ENCODE results near the gene ZDHHC22. TPM values are rescaled to one million over a fixed set of nuclear protein-coding genes. Genes with fewer than 3 reads are reported as not detected.

ZDHHC22 gene
- total RNA-seq, 5 donors from 2014 or later (not counting 1 experiment from before 2014, with no cell fraction given) = 0.06 TPM; not detected in 4

DNA sequence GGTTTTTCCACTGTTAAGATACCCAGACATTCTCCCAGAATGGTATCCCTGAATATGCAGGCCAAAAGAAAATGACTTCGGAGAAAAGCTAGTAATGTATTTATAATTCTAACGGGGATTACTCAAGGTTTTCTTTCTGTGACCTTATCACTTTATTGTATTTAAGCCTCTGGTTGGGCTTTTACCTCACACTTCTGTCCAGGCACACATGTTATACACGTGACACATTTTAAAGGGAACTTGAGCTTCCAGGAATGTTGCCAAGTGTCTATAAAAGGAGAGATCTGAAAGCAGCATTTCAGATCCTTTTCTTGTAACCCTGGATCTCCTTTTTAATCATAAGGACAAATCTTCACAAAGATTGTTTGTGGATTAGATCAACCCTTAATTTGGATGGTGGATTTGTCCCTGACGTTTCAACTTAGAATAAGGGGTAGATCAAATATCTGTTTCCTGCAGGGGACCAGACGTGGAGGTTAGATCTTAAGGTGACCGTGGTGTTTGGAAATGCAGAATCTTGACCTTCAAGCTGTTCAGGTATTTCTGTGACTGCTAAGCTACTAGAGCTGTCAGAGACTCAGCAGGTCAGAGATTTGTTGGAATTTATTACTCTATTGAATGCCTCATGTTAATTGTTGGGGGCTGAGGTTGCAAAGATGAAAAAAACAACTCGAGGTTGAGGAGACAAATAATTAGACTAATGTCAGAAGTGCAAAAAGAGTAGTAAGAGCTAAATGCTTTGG is 42.0 kb downstream of the ZDHHC22 start:
- H3K4me3 Mint-ChIP-seq = peak overlapping the region; percentile 88 to 97 (median 97)
- no peaks in the 10 kb centered on the region for H3K27me3 ChIP-seq (replicated peaks in 1 of 2; ENCODE audit: control insufficient read depth in 2 of 2, extremely low read depth in 1 of 2, insufficient read depth in 2 of 2, low read length in 1 of 2)
- peaks cover 9% of the 10 kb centered on the region for H3K36me3 Mint-ChIP-seq
- peak overlapping the region in 1 of 2 donors; percentile 96 for H3K27ac Mint-ChIP-seq
- POLR2A ChIA-PET = interaction anchor here in 1 of 2 donors (0.5 to 0.6 kb wide), 3 partner anchors 66 to 612 kb away, joined by 3 to 7 read pairs (median 3); no protein-coding TSS in a partner anchor
- no peak overlapping the region for H3K27ac ChIP-seq (ENCODE audit: low read length)
- H3K9me3 Mint-ChIP-seq = no peaks in the 10 kb centered on the region
- H3K4me3 ChIP-seq (ENCODE audit: control insufficient read depth in 1 of 2, extremely low read depth in 1 of 2, low read length in 1 of 2) = no peak overlapping the region
- CTCF ChIA-PET = interaction anchor here (0.8 to 3.7 kb wide), 9 partner anchors 11 to 359 kb away, joined by 3 to 19 read pairs (median 4); no protein-coding TSS in a partner anchor
- H3K27me3 Mint-ChIP-seq = no peaks in the 10 kb centered on the region
- H3K4me1 Mint-ChIP-seq = peaks cover 39 to 71% (median 54%) of the 10 kb centered on the region in 3 donors
- no peak for DNase-seq
- H3K36me3 ChIP-seq (ENCODE audit: control insufficient read depth in 2 of 2, extremely low read depth in 1 of 2, insufficient read depth in 1 of 2, low read length in 1 of 2) = no peaks in the 10 kb centered on the region
- no peak for ATAC-seq (replicated peaks in 1 of 4)
- WGBS (ENCODE audit: insufficient coverage) = 85% methylated on average over 3 of the region's 7 CpGs
- H3K9me3 ChIP-seq = no peaks in the 10 kb centered on the region
- H3K4me1 ChIP-seq (ENCODE audit: control insufficient read depth in 1 of 2, extremely low read depth in 1 of 2, insufficient read depth in 2 of 2, low read length in 2 of 2) = peaks cover 11 to 19% of the 10 kb centered on the region in 2 experiments

DNA sequence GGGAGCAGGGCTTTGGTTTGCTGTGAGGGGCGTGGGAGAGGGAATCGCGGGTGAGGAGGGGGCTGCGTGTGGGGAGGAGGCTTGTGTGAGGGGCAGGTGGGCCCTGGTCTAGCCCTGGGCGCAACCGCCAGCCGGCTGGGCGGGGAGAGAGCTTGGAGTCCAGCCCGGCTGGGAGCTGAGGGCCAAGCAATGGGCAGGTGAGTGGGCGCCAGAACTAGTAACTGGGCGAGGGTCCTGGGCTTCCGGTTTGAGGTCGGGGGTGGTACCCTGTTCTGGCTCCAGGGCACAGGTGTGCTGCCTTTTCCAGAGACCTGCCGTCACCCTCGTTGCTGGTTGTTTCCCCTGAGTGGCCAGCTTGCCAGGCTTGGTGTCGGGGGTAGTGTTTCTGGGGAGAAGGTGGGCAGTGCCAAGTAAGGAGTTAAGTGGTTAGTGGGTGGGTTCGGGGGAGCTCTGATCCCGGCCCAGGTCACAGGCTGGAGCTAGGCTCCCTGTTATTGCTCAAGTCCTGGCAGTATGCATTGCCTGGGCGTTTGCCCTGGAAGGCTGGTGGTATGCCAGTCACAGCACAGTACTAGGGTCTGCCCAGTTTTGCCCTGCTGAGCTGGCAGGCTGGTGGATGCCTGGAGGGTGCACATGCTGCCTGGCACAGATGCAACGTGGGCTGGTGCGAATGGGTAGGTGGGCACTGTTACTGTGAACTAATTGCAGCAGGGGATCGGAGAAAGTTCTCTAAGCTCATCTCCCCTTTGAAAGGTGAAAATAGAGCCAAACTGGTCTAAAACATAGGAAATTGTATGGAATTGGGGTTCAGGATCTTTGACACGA is 42.9 kb downstream of the ZDHHC22 start:
- H3K27ac Mint-ChIP-seq = peak overlapping the region; percentile 96 to 98
- H3K4me3 Mint-ChIP-seq = peak overlapping the region; percentile 88 to 97 (median 97)
- peaks cover 11 to 19% of the 10 kb centered on the region in 2 experiments for H3K4me1 ChIP-seq (ENCODE audit: control insufficient read depth in 1 of 2, extremely low read depth in 1 of 2, insufficient read depth in 2 of 2, low read length in 2 of 2)
- peak overlapping the region; percentile 96 for H3K27ac ChIP-seq (ENCODE audit: low read length)
- ChIA-PET CTCF (interaction anchor here (0.5 to 3.7 kb wide), 10 partner anchors 11 to 360 kb away, joined by 3 to 19 read pairs (median 4); no protein-coding TSS in a partner anchor), POLR2A (interaction anchor here (0.5 to 0.7 kb wide), 3 partner anchors 26 to 506 kb away, joined by 3 read pairs; no protein-coding TSS in a partner anchor)
- peak overlapping the region; percentile 71 to 99 for H3K4me3 ChIP-seq (ENCODE audit: control insufficient read depth in 1 of 2, extremely low read depth in 1 of 2, low read length in 1 of 2)
- no peaks in the 10 kb centered on the region for H3K9me3 ChIP-seq
- no peaks in the 10 kb centered on the region for H3K36me3 ChIP-seq (ENCODE audit: control insufficient read depth in 2 of 2, extremely low read depth in 1 of 2, insufficient read depth in 1 of 2, low read length in 1 of 2)
- H3K9me3 Mint-ChIP-seq = no peaks in the 10 kb centered on the region
- peaks cover 40 to 65% (median 53%) of the 10 kb centered on the region in 3 donors for H3K4me1 Mint-ChIP-seq
- no peaks in the 10 kb centered on the region for H3K27me3 Mint-ChIP-seq
- 13% methylated on average over 22 of the region's 23 CpGs for WGBS (ENCODE audit: insufficient coverage)
- H3K36me3 Mint-ChIP-seq = peaks cover 6% of the 10 kb centered on the region
- no peaks in the 10 kb centered on the region for H3K27me3 ChIP-seq (replicated peaks in 1 of 2; ENCODE audit: control insufficient read depth in 2 of 2, extremely low read depth in 1 of 2, insufficient read depth in 2 of 2, low read length in 1 of 2)
- ATAC-seq (replicated peaks in 1 of 4) = no peak
- peak in 7 of 35 experiments; percentile 1 to 39 (median 10) for DNase-seq

DNA sequence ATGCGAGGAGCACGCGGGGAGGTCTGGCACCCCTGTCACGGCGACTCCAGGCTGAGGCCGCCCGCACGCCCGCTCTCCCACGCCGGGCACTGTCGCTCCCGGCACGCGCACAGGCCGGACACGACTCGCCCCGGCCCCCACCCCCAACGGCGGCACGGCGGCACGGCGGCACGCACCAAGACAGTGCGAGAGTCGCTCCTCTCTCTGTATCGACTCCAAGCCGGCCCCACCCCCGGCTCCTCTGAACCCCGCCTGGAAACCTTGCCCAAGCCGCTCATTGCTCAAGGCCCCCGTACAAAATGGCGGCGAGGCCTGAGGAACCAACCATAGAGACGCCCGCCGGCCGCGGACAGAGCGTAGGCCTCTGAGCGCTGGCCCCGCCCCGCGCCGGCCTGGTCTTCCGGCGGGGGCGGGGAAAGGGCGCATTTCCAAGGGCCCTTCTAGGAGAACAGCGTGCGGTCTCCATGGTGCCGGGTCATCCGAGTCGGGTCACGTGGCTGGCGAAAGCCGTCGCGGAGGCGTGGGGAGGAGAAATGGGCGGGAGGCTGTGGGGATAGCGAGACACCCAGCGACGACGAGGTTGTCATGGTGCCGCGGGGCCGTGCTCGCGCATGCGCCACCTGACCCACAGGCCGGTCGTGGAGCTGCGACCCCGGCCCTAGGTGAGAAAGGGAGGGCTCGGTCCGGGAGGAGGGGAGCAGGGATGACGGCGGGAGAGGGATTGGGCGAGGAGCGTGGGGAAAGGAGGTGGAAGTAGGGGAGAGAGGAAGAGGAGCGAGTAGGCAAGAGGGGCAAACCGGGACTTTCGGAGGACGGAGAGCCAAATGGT is 43.7 kb downstream of the ZDHHC22 start, which contains the start of gene CIPC:
TSS of gene CIPC (plus strand) at position 559 of the 829 bp plus-strand sequence. CDS start 7,451 bp downstream, outside the sequence.
- ChIA-PET POLR2A (interaction anchor here (0.5 to 0.7 kb wide), 3 partner anchors 17 to 507 kb away, joined by 3 read pairs; no protein-coding TSS in a partner anchor), CTCF (interaction anchor here (0.5 to 3.7 kb wide), 15 partner anchors 12 to 361 kb away, joined by 3 to 19 read pairs (median 4); partner anchors contain the start of gene SAMD15 (in 1 of the 2))
- Histone ChIP-seq H3K4me1 (ENCODE audit: control insufficient read depth in 1 of 2, extremely low read depth in 1 of 2, insufficient read depth in 2 of 2, low read length in 2 of 2) (peaks cover 11 to 19% of the 10 kb centered on the region in 2 experiments), H3K36me3 (ENCODE audit: control insufficient read depth in 2 of 2, extremely low read depth in 1 of 2, insufficient read depth in 1 of 2, low read length in 1 of 2) (no peaks in the 10 kb centered on the region), H3K27ac (ENCODE audit: low read length) (peak within 1 kb of the TSS; percentile 96), H3K9me3 (no peaks in the 10 kb centered on the region), H3K4me3 (ENCODE audit: control insufficient read depth in 1 of 2, extremely low read depth in 1 of 2, low read length in 1 of 2) (peak within 1 kb of the TSS; percentile 71 to 99), H3K27me3 (replicated peaks in 1 of 2; ENCODE audit: control insufficient read depth in 2 of 2, extremely low read depth in 1 of 2, insufficient read depth in 2 of 2, low read length in 1 of 2) (no peaks in the 10 kb centered on the region)
- Mint-ChIP-seq H3K4me1 (peaks cover 40 to 59% (median 50%) of the 10 kb centered on the region in 3 donors), H3K27ac (peak within 1 kb of the TSS; percentile 96 to 98), H3K36me3 (no peaks in the 10 kb centered on the region), H3K27me3 (no peaks in the 10 kb centered on the region), H3K9me3 (no peaks in the 10 kb centered on the region), H3K4me3 (peak within 1 kb of the TSS; percentile 88 to 97 (median 97))
- ATAC-seq (replicated peaks in 1 of 4) (peak; percentile 85 to 95 (median 92)), DNase-seq (peak; percentile 96 to 99 (median 98))
- WGBS (ENCODE audit: insufficient coverage) = under 1% methylated on average over 83 of the region's 87 CpGs

DNA sequence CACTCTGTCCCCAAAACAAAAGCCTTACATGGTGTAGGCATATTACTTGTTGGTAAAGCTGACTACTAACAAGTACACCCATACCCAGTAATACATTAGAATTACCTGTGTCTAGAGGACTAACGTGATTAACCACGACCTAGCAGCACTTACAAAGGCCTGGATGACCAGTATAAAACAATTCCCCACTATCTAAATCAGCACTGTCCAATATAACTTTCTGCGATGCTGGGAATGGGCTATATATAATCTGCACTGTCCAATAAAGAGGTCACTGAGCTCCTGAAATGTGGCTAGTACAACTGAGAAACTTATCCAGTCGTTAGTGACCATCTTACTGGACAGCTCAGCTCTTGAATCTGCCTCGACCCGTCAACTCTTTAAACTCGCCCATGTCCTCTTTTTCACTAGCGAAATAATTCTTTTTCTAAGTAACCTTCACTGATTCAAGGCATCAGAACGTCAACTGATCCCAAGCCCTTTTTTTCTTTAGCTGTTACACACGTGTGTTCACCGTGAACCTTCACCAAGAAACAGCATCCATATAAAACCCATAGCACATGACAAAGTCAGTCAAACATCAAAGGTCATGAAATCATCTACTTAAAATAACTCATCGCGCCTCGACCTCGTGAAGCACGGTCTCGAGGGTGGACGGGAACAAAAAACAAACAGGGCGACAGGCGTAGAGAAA is 44.4 kb downstream of the ZDHHC22 start:
- 4% methylated on average over 18 of the region's 20 CpGs for WGBS (ENCODE audit: insufficient coverage)
- peaks cover 40 to 56% (median 50%) of the 10 kb centered on the region in 3 donors for H3K4me1 Mint-ChIP-seq
- peak overlapping the region; percentile 96 to 98 for H3K27ac Mint-ChIP-seq
- ATAC-seq (replicated peaks in 1 of 4) (peak in 1 of 4 experiments; percentile 3), DNase-seq (peak in 1 of 35 experiments; percentile 4)
- no peaks in the 10 kb centered on the region for H3K27me3 Mint-ChIP-seq
- no peaks in the 10 kb centered on the region for H3K9me3 ChIP-seq
- peak overlapping the region; percentile 65 to 99 for H3K4me3 ChIP-seq (ENCODE audit: control insufficient read depth in 1 of 2, extremely low read depth in 1 of 2, low read length in 1 of 2)
- ChIA-PET POLR2A (interaction anchor here in 1 of 2 donors (0.6 kb wide), 2 partner anchors 18 to 52 kb away, joined by 3 read pairs; no protein-coding TSS in a partner anchor), CTCF (interaction anchor here (0.6 to 2.1 kb wide), 9 partner anchors 11 to 280 kb away, joined by 3 to 10 read pairs (median 4); partner anchors contain the start of gene SAMD15 (in 1 of the 2))
- H3K27ac ChIP-seq (ENCODE audit: low read length) = peak overlapping the region; percentile 96
- no peaks in the 10 kb centered on the region for H3K36me3 ChIP-seq (ENCODE audit: control insufficient read depth in 2 of 2, extremely low read depth in 1 of 2, insufficient read depth in 1 of 2, low read length in 1 of 2)
- no peaks in the 10 kb centered on the region for H3K36me3 Mint-ChIP-seq
- H3K4me1 ChIP-seq (ENCODE audit: control insufficient read depth in 1 of 2, extremely low read depth in 1 of 2, insufficient read depth in 2 of 2, low read length in 2 of 2) = peaks cover 11 to 19% of the 10 kb centered on the region in 2 experiments
- no peaks in the 10 kb centered on the region for H3K27me3 ChIP-seq (replicated peaks in 1 of 2; ENCODE audit: control insufficient read depth in 2 of 2, extremely low read depth in 1 of 2, insufficient read depth in 2 of 2, low read length in 1 of 2)
- H3K4me3 Mint-ChIP-seq = peak overlapping the region; percentile 88 to 97 (median 97)
- H3K9me3 Mint-ChIP-seq = no peaks in the 10 kb centered on the region

DNA sequence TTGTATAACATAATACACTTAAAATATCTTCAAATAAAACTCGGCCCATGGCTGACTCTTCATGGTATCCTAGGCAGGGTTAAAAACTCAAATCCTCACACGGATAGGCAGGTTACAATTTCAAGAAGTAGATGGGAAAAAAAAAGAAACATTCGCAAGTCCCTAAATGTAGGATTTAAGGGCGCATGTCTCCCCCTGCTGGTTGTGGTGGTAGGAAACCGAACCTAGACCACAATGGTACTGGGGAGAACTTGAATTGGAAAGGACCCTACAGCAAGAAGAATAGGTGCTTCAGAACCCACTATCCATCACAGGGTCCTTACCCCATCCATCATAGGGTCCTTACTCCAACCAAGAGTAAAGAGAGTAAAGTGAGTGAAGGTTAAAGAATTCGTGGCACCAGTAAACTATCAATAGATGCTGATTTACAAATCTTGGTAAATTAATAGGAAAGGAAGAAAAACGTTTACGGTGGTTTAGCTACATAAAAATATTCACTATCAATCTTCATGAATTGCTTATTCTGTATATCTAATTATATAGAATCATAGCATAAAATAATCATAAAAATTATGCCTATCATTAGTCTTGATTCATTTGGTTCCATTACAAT is 46.8 kb downstream of the ZDHHC22 start:
- Histone ChIP-seq H3K27ac (ENCODE audit: low read length) (no peak overlapping the region), H3K9me3 (no peaks in the 10 kb centered on the region), H3K4me3 (ENCODE audit: control insufficient read depth in 1 of 2, extremely low read depth in 1 of 2, low read length in 1 of 2) (no peak overlapping the region), H3K4me1 (ENCODE audit: control insufficient read depth in 1 of 2, extremely low read depth in 1 of 2, insufficient read depth in 2 of 2, low read length in 2 of 2) (peaks cover 8 to 19% of the 10 kb centered on the region in 2 experiments), H3K36me3 (ENCODE audit: control insufficient read depth in 2 of 2, extremely low read depth in 1 of 2, insufficient read depth in 1 of 2, low read length in 1 of 2) (no peaks in the 10 kb centered on the region), H3K27me3 (replicated peaks in 1 of 2; ENCODE audit: control insufficient read depth in 2 of 2, extremely low read depth in 1 of 2, insufficient read depth in 2 of 2, low read length in 1 of 2) (no peaks in the 10 kb centered on the region)
- ChIA-PET CTCF (interaction anchor here (0.5 to 2.2 kb wide), 17 partner anchors 8 to 580 kb away, joined by 3 to 9 read pairs (median 4); no protein-coding TSS in a partner anchor), POLR2A (no interaction called here)
- DNase-seq (peak; percentile 37 to 88 (median 71)), ATAC-seq (replicated peaks in 1 of 4) (no peak)
- Mint-ChIP-seq H3K4me3 (peak overlapping the region in 1 of 3 donors; percentile 6), H3K9me3 (peaks cover 0 to 11% (median 9%) of the 10 kb centered on the region in 3 donors), H3K36me3 (peaks cover 4% of the 10 kb centered on the region), H3K4me1 (peaks cover 34 to 45% (median 40%) of the 10 kb centered on the region in 3 donors), H3K27me3 (no peaks in the 10 kb centered on the region), H3K27ac (peak overlapping the region in 1 of 2 donors; percentile 12)
- WGBS (ENCODE audit: insufficient coverage) = no CpG with 5 or more reads among the region's 8 CpGs

Data from T-cell (primary cell).